Suprapubic skin (tissue), 4 donors: Measurements from ENCODE around the gene SOX5. TPM values are rescaled to one million over a fixed set of nuclear protein-coding genes. Genes with fewer than 3 reads are reported as not detected.

Experiments used
- DNase-seq, 2 donors: peaks; one replicate each; pipeline ENCODE4 v3.0.0-alpha.2; 2019; ENCODE audit warnings: low spot score in 2 of 2
- H3K27ac ChIP-seq: fragments of 200-600 bp; sonication (generic); one replicate; pipeline ENCODE4 v1.5.1; 2019
- H3K27me3 ChIP-seq: fragments of 200-600 bp; sonication (generic); one replicate; pipeline ENCODE4 v1.5.1; 2019
- H3K36me3 ChIP-seq: fragments of 200-600 bp; sonication (generic); one replicate; pipeline ENCODE4 v1.5.1; 2019
- H3K4me1 ChIP-seq: fragments of 200-600 bp; sonication (generic); one replicate; pipeline ENCODE4 v1.5.1; 2019
- H3K4me3 ChIP-seq: fragments of 200-600 bp; sonication (generic); one replicate; pipeline ENCODE4 v1.5.1; 2019; ENCODE audit warnings: mild to moderate bottlenecking
- H3K9me3 ChIP-seq: fragments of 200-600 bp; sonication (generic); one replicate; pipeline ENCODE4 v1.5.1; 2019
- CTCF ChIP-seq, 2 donors: fragments of 200-600 bp in 1 of 2; fragments of 450-650 bp in 1 of 2; sonication (generic) in 1 of 2; IDR thresholded peaks; one replicate each; pipeline ENCODE4 v1.5.1; 2016 to 2019; ENCODE audit warnings: antibody characterized with exemption in 2 of 2, mild to moderate bottlenecking in 1 of 2, moderate library complexity in 1 of 2
- EP300 ChIP-seq: sonication (generic); formaldehyde crosslinking; IDR thresholded peaks from one replicate; pipeline ENCODE4 v1.6.1; 2017; ENCODE audit warnings: antibody characterized with exemption
- POLR2A ChIP-seq, 2 donors: fragments of 450-650 bp; IDR thresholded peaks; one replicate each; pipeline ENCODE4 v1.6.1; 2017; ENCODE audit warnings: antibody characterized with exemption in 2 of 2, mild to moderate bottlenecking in 2 of 2, moderate library complexity in 2 of 2
- POLR2AphosphoS5 ChIP-seq, 3 donors: sonication (generic); formaldehyde crosslinking; IDR thresholded peaks; one replicate each; pipeline ENCODE4 v1.6.1; 2017; ENCODE audit warnings: antibody characterized with exemption in 3 of 3
- WGBS: methylation state at CpG from one replicate; pipeline ENCODE4 v1.1.5; 2018; 5-methylcytosine and 5-hydroxymethylcytosine counted together
- total RNA-seq, 4 donors: library from RNA; depleted of rRNA; stranded (reverse); fragments of >200 nt; gene quantifications; one replicate each; pipeline ENCODE4 v1.1.0, GENCODE V29; 2016

Gene SOX5
- total RNA-seq, 4 donors from 2014 or later = 19.0 to 110 (median 23.2) TPM

DNA sequence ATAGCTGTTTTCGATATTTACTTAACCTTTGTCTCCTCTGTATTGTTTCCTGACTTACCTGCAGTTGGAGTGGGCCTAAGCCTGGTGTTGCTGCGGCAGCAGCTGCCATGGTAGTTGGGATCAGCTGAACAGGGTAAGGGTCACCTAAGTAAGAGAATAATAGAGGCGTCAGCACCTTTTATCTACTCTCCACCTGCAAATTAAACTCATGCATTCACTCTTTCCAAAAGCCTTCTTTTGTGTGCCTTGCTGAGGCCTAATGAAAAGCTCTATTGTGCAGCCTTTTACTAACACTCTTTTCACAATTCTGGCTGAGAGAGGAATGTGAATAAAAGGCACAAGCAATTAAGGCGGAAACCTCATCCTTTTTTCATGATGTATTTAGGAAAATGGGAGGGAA, 308.7 kb downstream of the SOX5 start:
- Histone ChIP-seq H3K9me3 (no peaks in the 10 kb centered on the region), H3K36me3 (no peaks in the 10 kb centered on the region), H3K4me1 (no peaks in the 10 kb centered on the region), H3K27ac (no peak overlapping the region), H3K27me3 (no peaks in the 10 kb centered on the region), H3K4me3 (no peak overlapping the region)
- DNase-seq = no peak
- 82% methylated on average over 4 of the region's 4 CpGs for WGBS
- TF ChIP-seq CTCF (IDR thresholded peaks at IDR 0.05) (no peak), POLR2A (IDR thresholded peaks at IDR 0.05) (no peak), POLR2AphosphoS5 (IDR thresholded peaks at IDR 0.05) (no peak), EP300 (no peak)

GRCh38 chr12:23634344-23634743, 315.1 kb downstream of the SOX5 start:
- H3K9me3 ChIP-seq = no peaks in the 10 kb centered on the region
- WGBS = 87% methylated on average over 2 of the region's 2 CpGs

DNA sequence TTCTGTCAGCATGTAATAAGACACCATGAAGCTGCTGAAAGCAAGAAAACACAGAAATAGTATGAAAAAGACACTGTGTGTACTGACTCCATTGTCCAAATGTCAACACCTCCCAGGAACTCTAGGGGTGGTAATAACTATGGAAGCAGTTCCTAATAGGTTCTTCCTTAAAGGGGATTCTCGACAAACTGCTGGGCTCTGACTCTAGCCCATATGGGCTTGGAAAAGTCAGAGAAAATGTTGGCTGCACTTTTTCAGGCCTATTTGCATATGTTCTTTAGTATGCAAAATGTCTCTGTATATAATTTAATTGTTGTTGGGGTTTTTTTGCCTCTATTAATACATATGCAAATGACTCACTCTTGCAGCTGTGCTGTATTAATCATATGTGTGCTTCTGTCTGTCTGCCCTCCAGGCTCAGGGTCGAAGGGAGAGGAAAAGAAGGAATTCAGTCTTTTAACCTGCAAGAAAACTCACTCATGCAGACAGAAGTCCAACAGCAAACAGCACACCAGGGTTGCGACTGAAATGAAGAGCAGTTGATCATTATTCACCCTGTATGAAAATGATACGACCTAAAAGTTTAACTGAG, 317.6 kb downstream of the SOX5 start:
- TF ChIP-seq POLR2AphosphoS5 (IDR thresholded peaks at IDR 0.05) (no peak), POLR2A (IDR thresholded peaks at IDR 0.05) (no peak), EP300 (no peak), CTCF (IDR thresholded peaks at IDR 0.05) (no peak)
- Histone ChIP-seq H3K27me3 (no peaks in the 10 kb centered on the region), H3K36me3 (no peaks in the 10 kb centered on the region), H3K9me3 (no peaks in the 10 kb centered on the region), H3K27ac (no peak overlapping the region), H3K4me3 (no peak overlapping the region), H3K4me1 (no peaks in the 10 kb centered on the region)
- whole genome bisulfite sequencing = 65% methylated on average over 4 of the region's 4 CpGs
- DNase-seq = no peak

More at GRCh38 chr12:23634344-23634743, 315.1 kb downstream of the SOX5 start:
- Histone ChIP-seq H3K27me3 (no peaks in the 10 kb centered on the region), H3K4me3 (no peak overlapping the region), H3K4me1 (no peaks in the 10 kb centered on the region), H3K36me3 (no peaks in the 10 kb centered on the region), H3K27ac (no peak overlapping the region)
- TF ChIP-seq POLR2AphosphoS5 (IDR thresholded peaks at IDR 0.05) (no peak), EP300 (no peak), CTCF (IDR thresholded peaks at IDR 0.05) (no peak), POLR2A (IDR thresholded peaks at IDR 0.05) (no peak)
- no peak for DNase-seq

GRCh38 chr12:23630524-23630923, 318.9 kb downstream of the SOX5 start:
- Histone ChIP-seq H3K4me1 (no peaks in the 10 kb centered on the region), H3K36me3 (no peaks in the 10 kb centered on the region), H3K27ac (no peak overlapping the region), H3K27me3 (no peaks in the 10 kb centered on the region), H3K4me3 (no peak overlapping the region), H3K9me3 (no peaks in the 10 kb centered on the region)
- DNase-seq = no peak
- TF ChIP-seq CTCF (IDR thresholded peaks at IDR 0.05) (no peak), EP300 (no peak), POLR2AphosphoS5 (IDR thresholded peaks at IDR 0.05) (no peak), POLR2A (IDR thresholded peaks at IDR 0.05) (no peak)

DNA sequence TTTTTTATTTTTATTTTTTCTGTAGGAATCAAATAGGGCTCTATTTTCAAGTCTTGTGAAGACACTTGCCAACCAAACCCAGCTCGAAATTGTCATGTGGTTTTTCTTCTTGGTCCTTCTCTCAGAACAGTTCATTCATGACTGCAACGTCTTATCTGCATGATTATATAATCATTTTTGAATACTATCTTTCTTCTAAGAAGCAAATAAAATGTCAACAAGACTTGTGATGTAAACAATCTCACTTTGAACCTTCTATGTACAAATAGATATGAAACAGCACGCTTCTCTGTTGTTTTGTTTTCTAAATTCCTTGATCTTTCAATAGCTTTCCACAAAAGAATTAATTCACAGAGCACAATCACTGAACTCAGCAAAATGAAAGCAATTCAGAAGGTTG, 320.7 kb downstream of the SOX5 start:
- H3K4me3 ChIP-seq = no peak overlapping the region
- no peaks in the 10 kb centered on the region for H3K9me3 ChIP-seq
- TF ChIP-seq CTCF (IDR thresholded peaks at IDR 0.05) (no peak), EP300 (no peak), POLR2AphosphoS5 (IDR thresholded peaks at IDR 0.05) (no peak), POLR2A (IDR thresholded peaks at IDR 0.05) (no peak)
- no peaks in the 10 kb centered on the region for H3K36me3 ChIP-seq
- no peak overlapping the region for H3K27ac ChIP-seq
- H3K27me3 ChIP-seq = no peaks in the 10 kb centered on the region
- DNase-seq = no peak
- H3K4me1 ChIP-seq = no peaks in the 10 kb centered on the region
- WGBS = 76% methylated on average over 3 of the region's 3 CpGs
